ENCODE data around the gene CLSTN2.

CLSTN2 gene

DNA sequence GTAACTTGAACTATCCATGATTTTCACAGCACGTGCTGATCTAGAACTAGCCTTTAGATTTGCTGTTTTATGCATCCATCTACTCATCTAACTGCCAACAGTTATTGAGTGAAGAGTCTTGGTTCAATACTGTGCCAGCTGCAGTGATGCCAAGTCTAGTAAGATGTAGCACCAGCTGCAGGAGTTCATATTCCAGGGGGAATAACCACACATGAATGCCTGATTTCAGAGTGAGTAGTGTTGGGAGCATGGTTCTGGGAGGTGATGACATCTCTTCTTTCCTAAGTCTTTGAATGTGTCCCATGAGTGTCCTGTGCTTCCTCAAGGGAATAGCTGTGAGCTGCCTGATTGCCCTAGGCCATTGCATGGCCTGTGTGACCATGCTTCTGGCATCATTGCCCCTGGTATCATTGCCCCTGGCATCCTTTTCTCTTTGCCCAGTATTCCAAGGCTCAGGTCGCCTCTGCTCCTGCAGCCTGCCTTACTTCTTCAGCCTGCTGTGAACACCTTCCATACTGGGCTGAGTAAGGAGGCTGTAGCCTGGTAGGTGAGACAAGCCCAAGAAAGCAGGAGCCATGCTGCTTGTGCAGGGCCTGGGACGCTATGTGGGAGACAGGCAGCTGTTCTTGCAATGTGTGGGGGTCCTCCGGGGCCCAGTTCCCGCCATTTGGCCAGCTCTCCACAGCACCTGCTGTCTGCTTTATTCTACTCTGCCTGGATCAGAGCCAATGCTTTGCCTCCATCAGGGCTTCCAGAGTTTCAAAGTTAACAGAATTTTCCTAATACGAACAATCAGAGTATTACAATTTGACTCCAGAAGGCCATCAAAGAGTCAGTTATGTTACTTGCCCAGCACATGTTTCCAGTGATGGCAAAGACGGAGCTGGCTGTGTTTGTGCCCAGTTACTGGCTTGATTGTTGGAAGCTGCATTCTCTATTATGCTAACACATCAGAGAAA is 73.2 kb downstream of the CLSTN2 start:
- no peak for DNase-seq

DNA sequence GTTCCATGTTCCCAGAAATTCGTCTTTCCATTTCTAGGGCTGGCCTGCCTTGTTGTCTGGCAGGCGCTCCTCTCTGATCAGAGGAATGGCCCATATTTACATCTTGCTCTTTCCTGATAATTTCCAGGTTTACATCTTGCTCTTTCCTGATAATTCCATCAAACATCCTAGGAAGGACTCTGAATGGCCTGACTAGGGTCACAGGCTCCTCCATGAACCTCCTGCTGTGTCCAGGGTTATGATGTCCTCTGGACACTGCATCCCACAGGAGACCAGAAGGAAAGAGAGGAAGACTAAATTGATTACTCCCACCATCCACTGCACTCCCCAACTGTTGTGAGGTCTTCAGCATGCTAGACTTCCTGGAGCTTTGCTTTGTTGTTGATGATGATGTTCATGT is 75.4 kb downstream of the CLSTN2 start:
- no peak for DNase-seq

DNA sequence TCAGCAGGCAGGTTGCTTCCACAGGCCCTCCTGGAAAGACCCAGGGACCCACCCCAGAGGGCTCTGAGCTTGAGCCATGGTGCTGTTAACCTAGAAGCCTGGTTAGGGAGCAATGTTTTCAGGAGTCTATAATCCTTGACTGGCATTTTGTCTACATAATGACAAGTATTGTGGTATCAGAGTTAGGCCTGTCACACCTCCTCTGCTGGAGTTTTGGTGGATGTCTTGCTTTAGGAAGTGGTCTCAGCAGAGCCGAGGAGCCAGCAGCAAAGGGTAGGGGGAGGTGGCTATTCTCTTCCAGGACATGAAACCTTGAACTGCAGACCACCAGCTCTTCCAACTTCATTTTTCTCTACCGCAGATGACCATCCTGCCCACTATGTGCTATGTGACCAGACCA is 76.1 kb downstream of the CLSTN2 start:
- DNase-seq, result no peak

DNA sequence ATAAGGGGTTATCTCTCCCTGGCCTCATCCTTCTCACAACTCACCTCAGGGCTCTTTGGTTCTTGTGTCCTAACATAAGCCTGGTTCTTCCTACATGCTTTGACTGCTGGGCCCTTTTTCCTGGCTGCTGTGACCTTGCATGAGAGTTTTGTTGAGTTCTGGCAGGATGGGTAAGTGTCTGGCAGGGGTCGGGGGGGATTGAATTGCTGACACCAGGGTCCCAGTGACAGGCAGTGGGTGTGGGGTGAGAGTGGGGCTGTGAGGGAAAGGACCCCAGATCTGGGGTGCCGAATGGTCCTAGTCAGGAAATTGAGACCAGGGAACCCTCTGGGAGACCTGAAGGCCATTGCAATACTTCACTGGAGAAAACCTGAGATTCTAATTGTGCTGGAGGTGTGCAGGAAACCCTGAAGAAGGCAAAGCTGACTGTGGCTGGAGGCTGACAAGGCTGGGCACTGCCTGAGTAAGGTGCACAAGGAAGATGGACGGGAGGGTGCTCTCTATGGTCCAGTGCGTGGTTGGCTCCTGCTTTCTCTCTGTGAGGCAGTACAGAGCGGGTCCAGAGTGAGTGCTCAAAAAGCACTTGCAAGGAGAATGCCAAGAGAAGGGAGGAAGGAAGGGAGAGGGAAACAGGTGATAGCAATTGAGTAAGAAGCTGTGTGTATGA is 76.8 kb downstream of the CLSTN2 start:
- no peak for DNase-seq

DNA sequence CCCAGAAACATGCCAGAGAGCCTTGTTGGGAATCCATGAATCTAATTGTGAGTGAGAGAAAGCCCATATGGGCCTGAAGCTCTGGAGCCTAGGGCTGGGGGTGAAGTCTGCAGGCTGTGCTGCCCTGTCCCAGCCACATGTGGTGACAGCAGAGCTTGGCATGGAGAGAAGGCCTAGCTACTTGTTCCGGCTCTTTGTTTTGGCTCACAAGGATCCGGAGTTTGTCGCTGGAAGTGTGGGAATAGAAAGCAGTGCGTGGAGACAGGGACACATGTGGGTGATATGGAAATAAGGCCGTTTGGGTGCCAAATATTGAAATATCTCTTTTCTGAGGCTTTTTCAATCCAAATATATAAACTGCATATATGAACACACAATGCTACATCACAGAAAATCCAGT is 78.2 kb downstream of the CLSTN2 start:
- no peak for DNase-seq

DNA sequence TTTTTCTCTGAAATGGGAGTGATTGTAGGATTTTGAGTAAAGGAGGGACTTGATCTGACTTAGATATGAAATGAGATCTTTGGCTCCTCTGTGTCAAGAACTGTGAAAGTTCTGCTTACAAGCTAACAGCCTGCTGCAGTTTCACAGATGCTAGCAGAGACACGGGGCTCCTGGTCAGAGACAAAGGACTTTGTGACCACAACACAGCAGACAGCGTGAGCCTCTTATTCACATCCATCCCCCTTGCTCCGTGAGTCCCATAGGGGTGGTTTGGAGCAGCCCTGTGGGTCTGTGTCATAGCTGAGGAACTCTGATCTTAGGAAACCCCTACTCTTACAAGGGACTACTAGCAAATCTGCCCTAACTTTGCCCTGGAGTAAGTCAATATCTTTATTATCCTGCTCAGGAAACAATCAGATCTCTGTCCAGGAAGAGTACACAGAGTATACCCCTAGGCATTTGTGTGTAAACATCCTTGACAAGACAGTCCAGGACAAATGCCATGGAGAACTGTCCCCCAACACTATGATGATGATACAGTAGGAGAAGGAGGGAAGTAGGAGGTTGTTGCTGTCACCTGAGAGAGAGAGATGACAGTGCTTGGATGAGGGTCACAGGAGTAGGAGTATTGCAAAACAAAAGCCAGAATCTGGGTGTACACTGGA is 80.0 kb downstream of the CLSTN2 start:
- no peak for DNase-seq

DNA sequence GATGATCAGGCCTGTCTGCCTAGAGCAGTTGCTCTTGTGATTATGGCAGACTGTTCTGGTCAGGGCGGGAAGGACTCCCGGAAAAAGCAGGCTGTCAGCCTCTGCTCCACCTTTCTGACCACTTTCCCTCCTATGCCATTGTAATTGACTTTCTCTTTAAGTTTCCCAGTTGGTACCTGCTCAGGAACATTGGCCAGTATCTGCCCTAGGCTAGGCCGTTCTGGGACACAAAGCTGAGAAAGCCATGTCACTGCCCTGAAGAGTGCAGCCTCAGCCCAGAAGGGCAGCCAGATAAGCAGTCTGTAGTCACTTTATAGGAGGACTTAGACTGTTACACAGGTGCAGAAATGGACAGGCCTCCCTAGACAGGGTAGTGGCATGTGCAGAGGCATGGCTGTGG is 80.8 kb downstream of the CLSTN2 start:
- no peak for DNase-seq

DNA sequence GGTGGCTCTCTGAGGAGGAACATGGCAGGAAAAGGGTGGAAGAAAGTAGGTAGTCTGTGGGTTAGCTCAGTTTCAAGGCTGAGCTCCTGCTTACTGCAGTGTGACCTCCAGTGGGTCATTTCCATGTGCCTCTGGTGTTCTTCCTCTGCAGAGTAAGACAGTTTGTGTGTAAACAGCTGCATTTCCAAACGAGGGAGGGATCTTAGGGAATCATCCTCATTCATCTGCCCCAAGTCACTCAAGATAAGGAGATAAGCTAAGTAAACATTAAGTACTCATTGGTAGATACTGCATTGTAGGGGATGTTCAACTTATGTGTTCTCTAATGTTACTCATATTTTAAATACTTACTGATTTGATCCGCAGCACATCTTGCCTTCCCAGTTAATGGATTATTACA is 83.6 kb downstream of the CLSTN2 start:
- no peak for DNase-seq

DNA sequence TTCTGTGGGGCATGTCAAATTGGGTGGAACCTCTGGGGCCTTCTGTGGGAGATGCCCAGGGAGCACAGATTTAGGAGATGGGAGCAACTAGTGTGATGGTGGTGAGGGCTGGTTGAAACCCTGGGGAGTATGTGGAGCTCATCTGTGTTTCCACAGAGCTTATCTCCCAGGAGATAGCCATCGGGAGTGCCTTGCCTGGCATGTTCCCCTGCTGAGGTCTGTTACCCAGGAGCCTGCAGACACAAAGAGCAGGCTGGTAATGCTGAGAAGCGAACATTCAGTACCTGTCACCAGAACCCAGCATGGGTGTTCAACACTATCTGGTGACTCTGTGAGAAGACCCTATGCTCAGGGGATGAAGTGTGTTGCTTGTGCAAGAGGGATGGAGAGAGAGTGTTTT is 85.0 kb downstream of the CLSTN2 start:
- no peak for DNase-seq

DNA sequence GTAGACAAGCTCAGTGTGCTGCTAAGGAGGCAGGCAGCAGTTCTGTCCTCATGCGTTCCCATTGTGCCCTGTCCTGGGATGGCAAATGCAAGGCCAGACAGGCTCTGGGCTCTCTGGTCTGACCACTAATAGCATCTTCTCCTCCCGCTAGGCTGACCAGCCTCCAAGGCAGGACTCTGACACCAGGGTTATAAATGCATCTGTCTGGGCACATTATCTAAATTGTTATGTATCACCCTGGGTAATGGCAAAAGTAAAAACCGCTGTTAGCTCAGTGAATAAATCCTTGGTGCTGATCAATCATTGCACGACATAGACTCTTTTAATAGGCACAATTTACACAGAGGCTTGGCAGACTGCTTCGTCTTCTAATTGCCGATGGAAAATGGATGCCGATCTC is 85.6 kb downstream of the CLSTN2 start:
- no peak for DNase-seq

DNA sequence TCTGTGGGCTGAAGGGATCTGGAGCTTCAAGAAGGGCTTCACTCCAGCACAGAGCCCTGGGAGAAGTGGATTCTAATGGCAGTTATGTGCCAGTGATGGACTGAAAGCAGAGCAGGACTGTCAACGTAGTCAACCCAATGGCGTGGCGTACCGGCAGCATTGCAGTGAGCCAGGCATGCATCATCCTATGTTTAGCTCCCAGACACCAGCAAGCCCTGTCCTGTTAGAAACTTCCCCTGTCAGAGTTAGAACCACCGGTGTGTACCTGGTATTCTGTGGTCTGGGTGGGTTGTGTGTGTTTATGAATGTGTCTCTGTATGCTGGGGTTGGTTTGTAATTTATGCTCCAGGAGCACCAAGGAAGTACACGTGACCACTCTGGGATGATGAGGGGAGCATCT is 86.3 kb downstream of the CLSTN2 start:
- no peak for DNase-seq

DNA sequence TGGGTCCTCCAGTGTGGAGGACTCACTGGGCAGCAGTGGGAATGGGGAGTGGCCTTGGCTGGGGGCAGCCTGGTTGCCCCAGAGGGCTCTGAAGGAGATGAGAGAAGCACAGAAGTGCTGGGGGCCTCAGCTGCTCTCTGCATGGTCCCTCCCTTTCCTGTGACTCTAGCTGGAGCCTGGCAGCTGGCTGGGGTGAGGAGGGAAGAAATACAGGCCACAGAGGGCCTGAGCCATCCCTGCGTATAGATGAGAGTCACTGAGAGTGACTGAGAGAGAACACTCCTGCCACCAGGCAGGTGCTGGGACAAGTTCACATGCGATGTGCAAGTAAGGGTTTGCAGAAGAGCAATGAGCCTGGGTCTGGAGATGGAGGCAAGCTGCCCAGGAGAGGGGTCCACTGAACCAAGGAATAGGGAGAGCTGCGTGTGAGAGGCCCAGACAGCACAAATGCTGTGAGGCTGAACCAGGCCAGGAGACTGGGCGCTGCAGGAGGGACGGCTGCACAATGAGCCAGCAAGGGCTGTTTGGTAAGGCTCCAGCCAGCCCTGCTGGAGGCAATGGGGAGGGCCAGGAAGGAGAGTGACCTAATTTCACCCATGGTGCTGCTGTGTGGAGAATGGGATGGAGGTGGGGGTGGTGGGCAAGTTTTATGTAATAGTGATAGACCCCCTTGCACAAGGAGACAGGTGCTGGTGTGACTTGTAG is 87.2 kb downstream of the CLSTN2 start:
- DNase-seq, result no peak

DNA sequence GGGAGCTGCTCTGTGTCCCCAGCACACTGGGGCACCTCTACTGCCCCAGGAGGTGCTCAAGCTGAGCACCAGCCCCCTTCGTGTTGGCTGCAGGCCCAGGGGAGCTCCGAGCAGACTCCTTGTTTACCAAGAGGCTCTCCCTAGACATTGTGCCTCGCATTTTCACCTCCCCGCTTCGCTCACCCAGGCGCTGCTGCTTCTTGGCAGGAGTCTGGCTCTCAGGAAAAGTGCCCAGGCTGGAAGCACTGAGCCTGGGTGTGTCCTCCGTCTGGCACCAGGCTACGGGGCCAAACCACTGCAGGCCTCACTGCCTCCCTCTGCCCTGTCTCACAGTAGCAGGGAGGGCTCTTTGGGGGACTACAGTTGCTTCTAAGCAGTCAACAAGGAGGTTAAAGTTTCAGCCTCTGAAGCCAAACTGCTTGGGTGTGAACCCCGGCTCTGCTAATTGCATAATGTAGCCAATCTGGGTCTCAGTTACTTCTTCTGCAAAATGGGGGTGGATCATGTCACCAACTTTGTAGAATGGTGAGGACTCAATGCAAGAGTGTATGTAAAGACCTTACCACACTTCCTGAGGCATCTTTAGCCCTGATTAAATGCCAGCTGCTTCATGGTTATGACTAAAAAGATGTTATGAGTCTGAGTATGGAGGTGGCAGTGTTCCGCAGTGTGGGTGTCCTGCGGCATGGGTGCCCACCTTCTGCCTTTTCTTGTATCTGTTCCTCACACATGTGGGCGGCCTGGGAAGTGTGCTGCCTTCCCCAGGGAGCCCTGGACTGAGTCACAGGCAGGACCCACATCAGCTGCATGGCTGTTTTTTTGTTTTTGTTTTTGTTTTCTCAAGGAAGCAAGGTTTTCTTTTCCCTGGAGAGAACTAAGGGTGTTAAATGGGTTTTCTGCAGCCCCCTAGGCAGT is 88.9 kb downstream of the CLSTN2 start:
- DNase-seq, result no peak

DNA sequence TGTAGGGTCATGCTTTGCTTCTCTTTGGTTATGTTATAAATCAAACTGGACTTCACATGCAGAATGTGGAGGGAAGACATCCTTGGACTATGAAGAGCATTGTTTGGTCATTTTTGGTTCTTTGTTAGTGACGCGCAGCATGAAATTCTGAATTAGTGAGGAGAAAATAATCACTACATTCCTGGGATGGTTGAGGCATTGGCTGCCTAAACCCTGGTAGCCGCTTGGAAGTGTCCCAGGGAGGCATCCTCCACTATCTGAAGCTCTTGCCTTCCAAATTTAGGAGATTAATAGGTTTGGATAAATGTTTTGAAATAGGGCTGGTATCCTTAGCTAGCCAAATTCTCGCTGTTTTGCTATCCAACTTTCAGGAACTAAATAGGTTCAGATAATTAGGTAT is 96.2 kb downstream of the CLSTN2 start:
- no peak for DNase-seq

DNA sequence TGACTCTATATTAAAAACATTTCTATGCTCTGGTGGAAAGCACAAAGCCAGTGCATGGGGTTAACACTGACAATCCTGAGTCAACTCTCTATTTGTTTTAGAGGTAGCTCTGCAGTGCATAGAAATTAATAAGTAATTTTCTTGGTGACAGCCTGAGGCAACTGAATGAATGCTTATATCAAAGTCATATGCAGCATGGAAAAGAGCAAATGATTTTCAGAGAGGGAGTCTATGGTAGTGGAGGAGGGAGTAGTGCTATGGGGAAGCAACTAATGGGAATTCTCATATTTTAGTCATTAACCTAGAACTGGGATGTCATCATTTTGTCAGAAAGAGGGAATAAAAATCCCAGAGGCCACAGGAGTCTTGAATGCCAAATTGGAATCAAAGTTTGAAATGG is 99.1 kb downstream of the CLSTN2 start:
- no peak for DNase-seq

DNA sequence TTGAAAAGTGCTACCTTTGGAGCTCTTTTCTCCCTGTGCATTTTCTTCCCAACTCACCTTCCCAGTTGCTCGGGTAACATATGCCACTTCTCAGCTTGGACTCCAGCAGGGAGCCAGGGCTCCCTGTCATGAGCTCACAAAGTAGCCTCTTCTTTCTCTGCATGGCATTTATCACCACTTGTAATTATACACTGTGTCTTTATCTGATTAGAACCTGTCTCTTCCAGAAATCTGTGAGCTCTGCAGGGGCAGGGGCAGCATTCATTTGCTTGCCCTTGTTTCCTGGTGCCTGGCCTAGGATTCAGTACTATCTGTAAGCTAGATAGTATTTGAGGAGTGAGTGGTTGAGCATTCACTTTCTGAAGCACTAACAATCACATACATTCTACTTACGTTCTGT is 100.9 kb downstream of the CLSTN2 start:
- DNase-seq, result no peak

DNA sequence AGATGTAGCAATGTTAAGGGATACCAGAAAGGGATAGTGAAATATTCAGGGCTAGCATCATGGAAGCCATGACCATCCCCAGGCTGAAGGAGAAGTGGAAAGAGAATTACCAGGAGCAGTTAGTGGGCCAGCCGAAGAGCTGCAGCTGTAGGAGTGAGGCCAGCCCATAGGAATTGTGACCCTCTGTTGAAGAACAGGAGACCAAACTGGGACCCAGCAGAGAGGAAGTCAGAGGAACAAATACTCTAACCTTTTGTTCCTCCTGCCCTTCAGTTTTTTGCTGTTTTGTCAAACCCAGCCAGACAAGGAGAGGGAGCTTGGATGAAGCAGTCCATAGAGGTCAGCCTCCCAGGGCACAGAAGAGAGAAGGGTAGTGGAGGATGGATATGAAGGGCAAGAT is 115.4 kb downstream of the CLSTN2 start:
- no peak for DNase-seq

DNA sequence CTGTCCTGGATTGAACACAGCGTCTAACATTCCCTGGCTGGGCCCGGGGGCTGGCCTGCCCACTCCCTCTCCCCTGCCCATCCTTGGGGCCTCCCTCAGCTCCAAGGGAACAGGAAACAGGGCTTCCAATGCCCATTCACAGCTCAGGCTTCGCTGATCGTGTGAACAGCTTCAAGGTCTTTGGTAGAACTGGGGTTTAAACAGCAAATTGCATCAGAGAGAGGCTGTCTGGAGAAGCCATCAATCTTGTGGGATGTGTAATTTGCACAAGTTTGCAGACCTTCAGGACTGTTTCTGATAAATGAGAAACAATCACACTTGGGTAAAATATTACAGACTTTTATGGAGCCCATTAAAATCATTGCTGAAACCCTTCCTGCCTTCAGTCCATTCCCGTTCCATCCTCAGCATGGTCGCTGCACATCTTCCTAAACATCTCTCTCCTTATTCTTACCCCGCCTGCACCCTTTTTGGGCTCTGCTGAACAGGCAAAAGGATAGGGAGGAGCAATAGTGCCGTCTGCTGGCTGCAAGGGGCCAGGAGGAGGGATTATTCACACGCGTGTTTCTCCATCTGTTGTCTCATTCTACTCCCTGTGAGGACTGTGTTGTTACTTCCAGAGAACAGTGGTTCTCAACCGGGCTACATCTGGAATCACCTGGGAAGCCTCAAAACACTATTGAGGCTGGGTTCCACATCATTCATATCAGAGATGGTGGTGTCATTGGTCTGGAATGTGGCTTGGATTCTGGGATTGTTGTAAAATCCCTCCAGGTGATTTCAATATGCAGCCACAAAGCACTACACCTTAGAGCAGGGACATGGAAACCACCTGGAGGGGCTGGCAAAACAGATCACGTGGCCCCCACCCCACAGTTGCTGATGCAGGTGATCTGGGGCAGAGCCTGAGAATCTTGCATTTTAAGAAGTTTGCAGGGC is 116.3 kb downstream of the CLSTN2 start:
- peak; percentile 29 for DNase-seq

DNA sequence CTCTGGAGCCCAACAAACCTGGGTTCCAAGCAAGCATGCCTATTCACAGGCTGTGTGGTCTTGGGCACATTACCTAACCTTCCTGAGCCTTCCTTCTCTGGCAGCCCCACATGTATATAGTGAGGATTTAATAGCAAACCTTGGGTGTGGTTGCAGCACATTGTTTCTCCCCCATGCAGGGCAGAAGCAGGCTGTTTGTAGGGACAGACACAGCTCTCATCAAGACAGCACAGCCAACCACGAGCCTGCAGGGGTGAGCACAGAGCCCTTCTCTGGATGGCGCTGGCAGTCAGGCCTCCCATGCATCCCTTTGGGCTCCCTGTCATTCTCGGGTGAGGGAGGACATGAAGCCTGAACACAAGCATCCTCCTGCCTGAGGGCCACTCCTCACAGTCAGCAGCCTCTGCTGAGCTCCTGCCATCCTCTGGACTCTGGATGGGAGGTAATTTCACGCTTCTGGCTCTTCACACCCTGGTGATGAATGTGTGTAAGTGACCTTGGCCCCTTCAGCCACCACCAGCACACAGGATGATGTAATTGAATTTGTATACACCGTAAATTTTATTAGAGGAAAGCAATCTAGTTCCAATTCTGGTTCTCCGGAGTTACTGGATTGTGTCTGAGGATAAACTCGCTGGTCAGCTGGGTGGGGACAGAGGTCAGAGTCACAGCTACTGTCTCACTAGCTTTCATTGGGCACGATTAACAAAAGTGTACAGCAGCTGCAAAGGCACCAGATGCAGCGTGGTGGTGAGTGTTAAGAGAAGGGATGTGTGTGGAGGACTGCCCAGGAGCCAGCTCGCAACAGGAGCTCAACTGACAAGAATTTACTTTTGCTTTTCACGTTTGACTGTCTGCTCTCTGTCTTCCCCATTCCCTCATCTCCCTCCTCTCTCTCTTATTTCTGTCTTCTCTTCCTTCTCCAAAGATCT is 118.1 kb downstream of the CLSTN2 start:
- no peak for DNase-seq

DNA sequence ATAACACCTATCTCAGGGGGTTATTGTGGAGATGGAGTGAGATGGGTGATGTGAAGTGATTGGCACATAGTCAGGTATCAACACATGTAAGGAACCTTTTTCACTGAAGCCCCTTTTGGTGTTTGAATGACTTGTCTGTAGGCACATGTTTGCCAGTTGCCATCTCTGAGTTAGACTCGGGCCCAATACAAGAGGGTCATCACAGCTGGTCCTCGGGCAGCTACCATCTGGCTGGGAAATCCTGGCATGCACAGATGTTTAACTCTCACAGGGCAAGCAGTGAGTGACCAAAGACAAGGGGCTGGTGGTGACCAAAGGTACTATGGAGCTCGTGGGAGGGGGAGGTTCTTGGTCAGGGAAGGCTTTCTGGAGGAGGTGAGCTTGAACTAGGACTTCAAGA is 118.8 kb downstream of the CLSTN2 start:
- DNase-seq, result no peak

Data from OCI-M1 (cell line).